Spinal cord (tissue), 10 donors: ENCODE results near the gene WNT4. TPM values are rescaled to one million over a fixed set of nuclear protein-coding genes. Genes with fewer than 3 reads are reported as not detected.

Experiments
- DNase-seq, 6 donors: peaks; one replicate each; pipeline versions ENCODE4 v3.0.0 to v3.0.0-alpha.2; 2013 to 2015; ENCODE audit warnings: low spot score in 6 of 6, low read depth in 4 of 6
- H3K27ac ChIP-seq: one replicate; pipeline ENCODE4 v1.5.1; 2013; ENCODE audit warnings: low read depth, low read length, control low read depth
- H3K27me3 ChIP-seq: one replicate; pipeline ENCODE4 v1.6.1; 2013; ENCODE audit warnings: low read length; ENCODE audit not compliant: control insufficient read depth, insufficient read depth
- H3K36me3 ChIP-seq: one replicate; pipeline ENCODE4 v1.6.1; 2013; ENCODE audit warnings: low read length; ENCODE audit not compliant: control insufficient read depth, insufficient read depth
- H3K4me1 ChIP-seq: one replicate; pipeline ENCODE4 v1.6.1; 2013; ENCODE audit warnings: low read length; ENCODE audit not compliant: control insufficient read depth, insufficient read depth
- H3K4me3 ChIP-seq: one replicate; pipeline ENCODE4 v1.5.1; 2013; ENCODE audit warnings: low read depth, low read length, control low read depth
- H3K9me3 ChIP-seq: one replicate; pipeline ENCODE4 v1.6.1; 2013; ENCODE audit warnings: low read length; ENCODE audit not compliant: control insufficient read depth, insufficient read depth
- WGBS: methylation state at CpG from one replicate; pipeline ENCODE4 v1.1.5; 2013; ENCODE audit warnings: missing lambda C conversion rate; ENCODE audit not compliant: insufficient coverage; 5-methylcytosine and 5-hydroxymethylcytosine counted together
- polyA plus RNA-seq, 2 donors: library from polyadenylated mRNA; unstranded; fragments of 120-200 nt; gene quantifications; one replicate each; pipeline ENCODE4 v1.2.1, GENCODE V29; 2013; ENCODE audit not compliant: insufficient read length in 2 of 2
- total RNA-seq, 2 donors: library from RNA; depleted of rRNA in 1 of 2; stranded (reverse); fragments of 120-200 nt in 1 of 2; fragments of >200 nt in 1 of 2; gene quantifications; one replicate each; pipeline versions ENCODE4 v1.2.3 to v1.2.4, GENCODE V29; 2013 to 2014
- donor health status: healthy.

Gene WNT4
- total and polyA plus RNA-seq, 4 donors: 12.9 to 35.0 (median 26.6) TPM

DNA sequence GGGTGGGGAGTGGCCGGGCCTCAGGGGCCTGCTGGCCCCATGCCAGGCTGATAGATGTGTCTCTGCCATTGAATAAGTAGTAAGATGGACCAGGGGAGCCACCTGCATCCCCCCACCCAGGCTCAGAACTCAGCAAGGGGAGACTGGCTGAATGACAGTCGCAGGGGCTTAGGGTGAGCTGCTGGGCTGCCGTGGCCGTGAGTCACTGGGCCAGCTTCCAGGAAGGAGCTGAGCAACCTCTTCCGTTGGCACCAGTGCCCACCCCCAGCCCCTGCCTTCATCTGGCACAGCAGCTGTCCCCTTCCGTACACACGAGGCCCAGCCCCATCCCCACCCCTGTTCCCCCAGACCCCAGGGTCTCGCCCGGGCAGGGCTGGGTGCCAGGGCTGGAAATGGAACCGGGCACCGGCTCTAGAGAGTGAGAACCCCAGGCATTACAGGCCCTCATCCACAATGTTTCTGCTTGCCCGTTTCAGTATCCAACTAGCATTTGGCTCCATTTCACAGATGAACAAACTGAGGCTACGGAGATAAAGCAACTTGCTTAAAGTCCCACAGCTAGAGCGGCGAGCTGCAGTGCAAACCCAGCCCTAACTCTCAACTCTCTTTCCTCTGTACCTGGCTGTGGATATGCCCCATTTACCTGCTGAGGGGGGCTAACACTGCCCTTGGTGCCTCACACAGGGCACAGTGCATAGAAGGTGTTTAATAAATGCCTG lies 10.2 kb downstream of the WNT4 start:
- WGBS: 51% methylated on average over 15 of the region's 15 CpGs
- peak in 1 of 6 donors; percentile 53 for DNase-seq
- H3K4me1 ChIP-seq: peaks cover 60% of the 10 kb centered on the region
- no peaks in the 10 kb centered on the region for H3K27me3 ChIP-seq
- peaks cover 43% of the 10 kb centered on the region for H3K36me3 ChIP-seq
- H3K9me3 ChIP-seq: no peaks in the 10 kb centered on the region
- no peak overlapping the region for H3K27ac ChIP-seq
- no peak overlapping the region for H3K4me3 ChIP-seq

DNA sequence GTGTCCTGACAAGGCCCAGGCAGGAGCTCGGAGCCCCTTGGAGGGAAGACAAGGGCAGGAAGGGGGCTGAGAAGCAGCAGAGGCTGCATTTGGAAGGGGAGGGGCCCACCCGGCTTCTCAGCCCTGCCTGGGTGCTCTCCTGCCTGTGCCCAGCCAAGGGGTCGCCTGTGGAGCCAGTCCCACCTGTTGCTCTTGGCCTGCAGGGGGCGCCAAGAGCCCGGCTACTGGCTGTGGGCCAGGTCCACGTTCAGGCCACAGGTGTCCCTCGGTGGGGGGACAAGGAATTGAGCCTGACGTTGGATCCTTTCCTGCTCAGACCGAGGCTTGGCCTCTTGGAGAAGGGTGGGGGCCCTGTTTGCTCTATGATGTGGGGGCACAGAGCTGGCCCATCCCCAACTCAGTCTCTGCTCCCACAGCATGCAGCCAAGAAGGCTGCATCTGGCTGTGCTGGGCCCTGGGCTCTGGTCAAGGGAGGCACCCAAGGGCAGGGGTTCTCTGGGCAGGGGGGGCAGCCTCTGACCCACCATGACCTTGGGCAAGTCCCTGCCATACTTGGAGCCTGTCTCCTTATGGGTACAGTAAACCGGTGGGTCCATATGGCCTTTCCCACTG lies 10.9 kb downstream of the WNT4 start:
- Histone ChIP-seq H3K36me3 (peaks cover 41% of the 10 kb centered on the region), H3K27me3 (no peaks in the 10 kb centered on the region), H3K27ac (no peak overlapping the region), H3K4me1 (peaks cover 53% of the 10 kb centered on the region), H3K9me3 (no peaks in the 10 kb centered on the region), H3K4me3 (no peak overlapping the region)
- WGBS: 16% methylated on average over 10 of the region's 10 CpGs
- DNase-seq: peak in 2 of 6 donors; percentile 44 to 71

DNA sequence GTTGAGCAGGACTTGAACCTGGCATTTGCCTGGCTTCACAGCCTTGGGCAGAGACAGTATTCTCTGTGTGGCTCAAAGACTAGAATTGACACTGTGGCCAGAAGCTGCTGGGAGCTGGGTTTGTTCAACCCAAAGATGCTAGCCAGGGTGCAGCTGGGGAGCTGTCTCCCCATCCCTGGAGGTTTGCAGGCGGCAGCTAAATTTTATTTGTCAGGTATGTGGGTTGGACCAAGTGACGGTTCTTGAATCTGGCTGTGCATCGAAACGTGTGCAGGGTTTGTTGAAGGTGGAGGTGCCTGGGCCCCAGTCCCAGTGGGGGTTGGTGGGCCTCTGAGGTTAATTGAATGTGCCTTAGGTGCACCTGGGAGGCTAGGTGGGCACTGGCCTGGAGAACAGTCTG lies 11.8 kb downstream of the WNT4 start:
- Histone ChIP-seq H3K4me1 (peaks cover 47% of the 10 kb centered on the region), H3K4me3 (no peak overlapping the region), H3K27ac (no peak overlapping the region), H3K9me3 (no peaks in the 10 kb centered on the region), H3K36me3 (peaks cover 44% of the 10 kb centered on the region), H3K27me3 (no peaks in the 10 kb centered on the region)
- no peak for DNase-seq
- WGBS: 84% methylated on average over 4 of the region's 4 CpGs

DNA sequence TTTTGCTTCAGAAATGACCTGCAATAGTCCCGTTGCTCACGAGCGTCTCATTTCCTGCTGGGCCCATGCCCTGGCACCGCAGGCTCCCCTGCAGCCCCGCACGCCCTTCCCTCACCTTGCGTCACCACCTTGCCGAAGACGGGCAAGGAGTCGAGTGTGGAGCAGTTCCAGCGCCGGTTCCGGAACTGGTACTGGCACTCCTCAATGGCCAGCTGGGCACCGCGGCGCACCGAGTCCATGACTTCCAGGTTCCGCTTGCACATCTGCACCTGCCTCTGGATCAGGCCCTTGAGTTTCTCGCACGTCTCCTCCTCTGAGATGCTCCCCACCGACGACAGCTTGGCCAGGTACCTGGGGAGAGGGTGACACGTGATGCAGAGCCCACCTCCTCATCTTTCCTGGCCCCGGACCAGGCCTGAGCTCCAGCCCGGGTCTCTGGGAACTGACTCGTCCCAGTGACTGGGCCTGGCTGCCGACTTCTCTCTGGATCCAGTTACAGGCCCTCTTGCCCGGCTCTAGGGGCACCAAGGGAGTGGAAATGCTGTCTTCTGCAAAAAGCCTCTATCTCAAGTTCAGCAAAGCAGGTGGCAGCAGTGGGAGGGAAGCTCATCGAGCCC lies 13.3 kb downstream of the WNT4 start:
- peaks cover 45% of the 10 kb centered on the region for H3K36me3 ChIP-seq
- H3K27me3 ChIP-seq: no peaks in the 10 kb centered on the region
- 93% methylated on average over 28 of the region's 29 CpGs for WGBS
- peaks cover 39% of the 10 kb centered on the region for H3K4me1 ChIP-seq
- no peaks in the 10 kb centered on the region for H3K9me3 ChIP-seq
- no peak for DNase-seq
- H3K4me3 ChIP-seq: no peak overlapping the region
- H3K27ac ChIP-seq: no peak overlapping the region

DNA sequence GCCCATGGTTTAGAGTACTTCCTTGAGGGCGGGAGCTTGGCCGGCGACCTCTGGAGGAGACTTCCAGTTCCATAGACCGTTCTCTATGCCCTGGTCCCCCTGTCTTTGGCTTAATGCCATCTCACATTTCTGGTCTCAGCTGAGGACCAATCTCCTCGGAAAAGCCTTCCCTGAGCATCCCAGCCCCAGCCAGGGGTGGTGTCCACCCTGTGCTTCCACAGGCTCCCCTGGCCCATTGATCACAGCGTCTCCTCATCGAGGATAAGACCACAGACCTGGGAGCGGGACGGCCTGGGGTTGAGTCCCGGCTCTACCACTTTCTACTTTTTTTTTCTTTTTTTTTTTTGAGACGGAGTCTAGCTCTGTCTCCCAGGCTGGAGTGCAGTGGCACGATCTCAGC lies 14.5 kb downstream of the WNT4 start:
- Histone ChIP-seq H3K36me3 (peaks cover 53% of the 10 kb centered on the region), H3K27me3 (no peaks in the 10 kb centered on the region), H3K9me3 (no peaks in the 10 kb centered on the region), H3K27ac (no peak overlapping the region), H3K4me1 (peaks cover 27% of the 10 kb centered on the region), H3K4me3 (no peak overlapping the region)
- WGBS: 67% methylated on average over 6 of the region's 12 CpGs
- DNase-seq: no peak

DNA sequence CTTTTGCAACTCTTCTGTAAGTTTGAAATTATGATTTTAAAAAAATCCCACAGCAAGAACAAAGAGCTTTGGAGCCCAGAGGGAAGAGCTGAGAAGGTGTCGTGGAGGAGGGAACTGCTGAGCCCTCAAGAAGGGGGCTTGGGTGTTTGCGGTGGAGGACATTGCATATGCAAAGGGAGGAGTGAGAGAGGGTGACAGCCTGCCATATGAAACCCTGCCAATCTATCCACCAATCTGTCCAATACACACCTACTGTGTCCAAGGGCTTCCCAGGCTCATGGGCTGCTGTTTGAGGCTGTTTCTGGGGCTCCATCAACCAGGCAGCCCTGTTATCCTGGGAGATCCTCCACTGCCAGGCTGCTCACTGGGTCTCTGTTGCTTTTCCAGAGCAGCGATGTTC lies 15.2 kb downstream of the WNT4 start:
- peaks cover 59% of the 10 kb centered on the region for H3K36me3 ChIP-seq
- no peak overlapping the region for H3K4me3 ChIP-seq
- H3K4me1 ChIP-seq: peaks cover 24% of the 10 kb centered on the region
- H3K9me3 ChIP-seq: no peaks in the 10 kb centered on the region
- 75% methylated on average over 1 of the region's 3 CpGs for WGBS
- no peaks in the 10 kb centered on the region for H3K27me3 ChIP-seq
- DNase-seq: peak in 1 of 6 donors; percentile 48
- no peak overlapping the region for H3K27ac ChIP-seq

DNA sequence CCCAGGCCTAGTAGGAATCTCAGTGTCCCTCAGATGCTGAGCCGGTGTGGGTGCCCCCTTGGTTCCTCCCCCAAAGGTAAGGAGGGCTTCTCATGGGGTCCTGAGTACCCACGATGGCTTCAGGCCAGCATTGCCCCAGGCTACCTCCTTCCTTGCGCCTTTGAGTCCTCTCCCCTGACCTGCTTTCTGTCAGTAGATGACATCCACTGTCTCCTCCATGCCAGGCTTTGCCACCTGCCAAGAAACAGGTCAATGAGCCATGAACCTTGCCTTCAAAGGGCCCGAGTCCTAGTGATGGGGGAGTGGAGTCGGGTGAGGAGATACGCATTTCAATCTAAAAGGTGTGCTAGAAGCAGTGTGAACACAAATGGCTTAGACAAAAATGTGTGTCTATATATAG lies 15.6 kb downstream of the WNT4 start:
- WGBS: 76% methylated on average over 6 of the region's 6 CpGs
- Histone ChIP-seq H3K9me3 (no peaks in the 10 kb centered on the region), H3K4me1 (peaks cover 24% of the 10 kb centered on the region), H3K4me3 (no peak overlapping the region), H3K27ac (no peak overlapping the region), H3K27me3 (no peaks in the 10 kb centered on the region), H3K36me3 (peaks cover 64% of the 10 kb centered on the region)
- DNase-seq: no peak

DNA sequence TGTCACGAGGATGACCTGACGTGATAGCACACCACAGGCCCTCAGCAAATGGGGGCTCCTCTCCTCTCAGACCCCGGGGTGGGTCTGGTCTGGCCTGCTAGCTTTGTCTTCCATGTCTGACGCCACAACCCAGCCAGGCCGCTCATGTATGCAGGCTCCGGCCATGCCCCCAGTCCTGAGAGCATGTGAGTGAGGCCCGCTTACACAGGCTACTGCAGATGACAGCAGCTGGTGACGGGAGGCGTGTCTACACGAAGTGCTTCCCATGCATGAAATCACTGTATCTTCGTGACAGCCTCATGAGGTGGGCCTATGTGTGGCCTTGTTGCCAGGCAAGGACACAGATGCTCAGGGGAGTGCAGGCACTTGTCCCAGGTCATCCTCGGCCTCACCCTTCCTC lies 16.4 kb downstream of the WNT4 start:
- H3K27ac ChIP-seq: no peak overlapping the region
- DNase-seq: no peak
- no peaks in the 10 kb centered on the region for H3K27me3 ChIP-seq
- no peak overlapping the region for H3K4me3 ChIP-seq
- WGBS: 90% methylated on average over 11 of the region's 12 CpGs
- no peaks in the 10 kb centered on the region for H3K9me3 ChIP-seq
- peaks cover 24% of the 10 kb centered on the region for H3K4me1 ChIP-seq
- peaks cover 65% of the 10 kb centered on the region for H3K36me3 ChIP-seq

DNA sequence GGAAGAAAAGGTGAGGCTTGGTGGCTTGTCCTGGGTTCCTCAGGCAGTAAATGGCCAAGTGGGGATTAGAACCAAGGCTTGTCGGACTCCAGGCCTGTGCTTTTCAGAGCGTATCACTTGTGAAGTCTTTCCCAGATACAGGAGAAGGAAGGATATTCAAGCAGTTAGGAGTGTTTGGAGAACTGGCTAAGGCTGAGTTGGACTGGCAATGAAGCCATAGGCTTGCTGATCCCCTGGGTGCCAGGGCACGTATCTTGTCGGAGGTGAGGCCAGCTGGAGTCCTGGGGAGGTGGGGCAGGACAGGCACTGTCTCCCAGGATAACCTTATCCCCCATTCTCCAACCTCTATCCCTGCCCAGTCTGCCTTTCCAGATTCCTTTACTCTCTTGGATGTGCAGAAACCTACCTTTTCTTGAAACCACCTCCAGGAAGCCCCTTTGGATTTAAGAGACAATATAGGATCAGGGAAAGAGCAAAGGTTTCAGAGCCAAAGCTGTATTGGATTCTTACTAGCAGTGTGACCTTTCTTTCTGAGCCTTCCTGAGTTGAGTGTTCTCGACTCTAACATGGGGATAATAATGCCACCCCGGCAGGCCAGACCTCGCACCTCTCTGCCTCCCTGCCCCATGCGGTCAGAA lies 18.2 kb downstream of the WNT4 start:
- Histone ChIP-seq H3K4me3 (no peak overlapping the region), H3K27ac (no peak overlapping the region), H3K9me3 (no peaks in the 10 kb centered on the region), H3K36me3 (peaks cover 75% of the 10 kb centered on the region), H3K4me1 (peaks cover 32% of the 10 kb centered on the region), H3K27me3 (no peaks in the 10 kb centered on the region)
- WGBS: 96% methylated on average over 8 of the region's 8 CpGs
- DNase-seq: no peak
